GM19043 (cell line): Measurements from ENCODE around the gene TPK1.
"Not testable (repeated sequence)": the region's sequence is repeated elsewhere in the genome, so short reads cannot be mapped to it uniquely, and the experiment has no call there.

Experiments used
- ATAC-seq: cut with Tn5 transposase; IDR thresholded peaks from one replicate; pipeline ENCODE4 v1.9.1; 2021; ENCODE audit warnings: low read depth; ENCODE audit not compliant: unreplicated experiment

The TPK1 gene

DNA sequence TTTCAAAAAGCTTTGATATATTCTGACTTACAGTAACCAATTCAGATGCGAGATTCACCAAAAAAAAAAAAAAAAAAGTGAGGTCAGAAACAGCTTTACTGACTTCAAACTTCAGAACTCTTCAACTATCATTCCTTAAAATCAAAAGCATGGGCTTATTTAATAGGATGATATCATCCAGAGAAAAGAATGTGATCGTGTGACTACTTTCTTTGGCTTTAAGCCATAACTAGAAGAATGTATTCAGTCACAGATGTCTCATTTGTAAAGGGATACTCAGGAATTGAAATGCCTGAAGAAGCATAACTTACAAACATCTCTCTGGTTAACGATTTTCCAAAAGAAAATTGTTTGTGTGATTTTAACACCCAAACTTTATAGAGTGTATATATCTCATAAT is 11.5 kb downstream of the TPK1 start:
- ATAC-seq: no peak

DNA sequence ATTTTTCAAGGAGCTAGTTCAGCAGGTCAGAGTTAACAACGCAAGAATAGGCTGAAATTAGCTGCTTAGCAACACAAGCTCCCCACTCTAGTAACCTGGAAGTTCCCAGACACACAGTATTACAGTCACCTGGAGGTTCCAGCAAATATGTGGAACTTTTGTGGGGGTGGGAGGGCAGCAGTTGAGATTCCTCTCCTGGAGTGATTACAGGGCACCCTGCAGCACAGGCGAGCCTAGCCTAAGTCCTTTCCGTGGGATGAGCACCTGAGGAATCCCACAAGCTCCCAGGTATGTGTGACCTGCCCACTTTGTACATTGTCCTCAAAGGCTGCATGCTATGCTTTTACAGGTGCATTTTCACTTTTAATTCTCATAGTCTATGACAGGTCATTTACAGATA is 13.6 kb downstream of the TPK1 start:
- ATAC-seq: no peak

DNA sequence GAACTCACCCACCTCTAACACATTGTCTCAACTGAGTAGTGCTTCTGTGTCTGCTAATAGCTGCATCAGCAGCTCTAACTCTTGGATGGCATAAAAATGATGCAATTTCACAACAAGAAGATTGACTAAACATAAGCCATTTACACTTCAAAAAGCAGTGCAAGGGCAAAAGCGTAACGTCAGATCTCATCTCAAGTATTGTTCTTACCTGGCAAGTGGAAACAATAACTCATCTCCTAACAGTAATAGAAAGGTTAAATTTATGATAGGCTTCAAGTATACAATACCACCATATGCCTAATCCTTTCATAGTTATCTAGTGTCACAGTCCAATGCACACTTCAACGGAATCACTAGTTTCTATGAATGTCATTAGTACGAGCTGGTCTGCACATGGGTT is 14.8 kb downstream of the TPK1 start:
- ATAC-seq: peak; percentile 47

DNA sequence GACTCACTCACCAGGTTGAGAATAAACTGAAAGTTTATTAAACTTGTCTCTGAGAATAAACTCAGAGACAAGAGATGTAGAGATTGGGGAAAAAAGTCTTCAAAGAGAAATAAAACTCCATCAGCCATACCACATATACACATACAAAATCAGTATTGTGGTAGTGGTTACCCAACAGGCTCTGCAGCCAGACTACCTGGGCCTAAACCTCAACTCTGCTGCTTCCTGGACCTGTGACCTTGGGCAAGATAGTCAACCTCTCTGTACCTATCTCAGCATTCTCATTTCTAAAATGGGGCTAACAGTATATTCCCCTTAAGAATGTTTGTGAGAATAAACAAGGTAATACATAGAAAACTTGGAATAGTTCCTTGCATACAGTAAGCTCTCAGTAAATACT is 15.3 kb downstream of the TPK1 start:
- no peak for ATAC-seq

DNA sequence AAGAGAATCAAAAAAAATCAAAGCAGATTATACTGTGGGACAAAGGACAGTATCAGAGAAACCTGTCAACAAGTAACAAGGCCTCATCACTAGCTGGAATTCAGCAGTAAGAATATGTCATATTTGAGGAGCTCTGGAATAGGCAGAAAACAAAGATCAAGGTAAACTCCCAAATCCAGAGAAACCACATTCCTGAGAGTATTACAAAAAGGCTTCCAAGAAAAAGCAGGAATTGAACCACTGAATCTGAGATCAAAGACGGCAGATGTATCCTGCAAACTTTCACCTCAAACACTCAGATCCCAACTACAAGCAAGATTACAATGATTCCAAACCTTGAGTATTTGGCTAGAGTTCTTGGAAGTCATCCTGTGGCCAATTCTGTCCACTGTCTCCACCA is 16.3 kb downstream of the TPK1 start:
- no peak for ATAC-seq

DNA sequence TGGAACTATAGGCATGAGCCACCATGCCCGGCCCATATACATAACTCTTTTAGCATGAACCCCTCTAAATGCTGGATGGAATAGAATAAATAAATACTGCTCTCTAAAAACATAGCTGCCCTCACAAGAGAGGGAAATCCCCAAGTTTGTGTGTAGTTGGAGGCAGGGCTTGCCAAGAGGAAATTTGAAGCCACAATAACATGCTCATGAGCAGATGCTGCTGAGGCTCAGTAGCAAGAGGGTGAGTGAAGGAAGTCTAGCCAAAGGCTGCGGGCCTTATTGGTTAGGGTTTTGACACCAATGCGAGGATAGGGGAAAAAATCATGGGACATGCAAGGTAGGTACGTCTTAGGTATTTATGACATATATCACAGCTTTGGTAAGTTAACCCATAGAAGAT is 17.3 kb downstream of the TPK1 start:
- peak; percentile 62 for ATAC-seq

DNA sequence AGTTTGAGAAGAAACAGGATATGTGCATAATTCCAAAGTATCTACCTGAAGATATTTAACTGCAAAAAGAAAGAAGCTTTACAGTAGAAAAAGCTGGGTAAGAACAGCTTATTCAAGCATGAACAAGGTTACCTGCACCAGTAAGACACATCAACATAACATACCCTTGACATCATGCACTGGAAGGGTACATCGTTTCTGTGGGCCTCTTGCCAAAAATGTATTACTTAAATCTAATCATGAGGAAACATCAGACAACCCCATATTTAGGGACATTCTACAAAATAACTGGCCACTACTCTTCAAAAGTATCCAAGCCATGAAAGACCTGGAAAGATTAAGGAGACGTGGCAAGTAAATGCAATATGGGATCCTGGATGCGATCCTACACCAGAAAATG is 18.9 kb downstream of the TPK1 start:
- ATAC-seq: no peak

DNA sequence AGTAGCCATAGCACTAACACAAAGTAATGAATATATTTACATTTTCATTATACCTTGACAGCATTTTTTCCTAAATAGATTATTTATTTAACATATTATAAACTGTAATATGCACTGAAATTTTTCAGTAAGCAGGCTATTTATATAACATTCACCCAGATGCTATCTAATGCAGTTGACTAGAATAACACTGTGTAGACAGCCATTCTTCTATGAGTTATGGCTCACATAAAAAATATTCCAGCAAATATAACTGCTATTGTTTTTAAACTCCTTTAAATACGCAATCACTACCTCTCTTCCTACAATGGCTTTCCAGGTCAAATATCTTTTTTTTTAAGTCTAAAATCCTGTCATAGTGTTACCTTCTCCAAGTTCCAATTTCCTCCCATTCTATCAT is 21.6 kb downstream of the TPK1 start:
- ATAC-seq: no peak

DNA sequence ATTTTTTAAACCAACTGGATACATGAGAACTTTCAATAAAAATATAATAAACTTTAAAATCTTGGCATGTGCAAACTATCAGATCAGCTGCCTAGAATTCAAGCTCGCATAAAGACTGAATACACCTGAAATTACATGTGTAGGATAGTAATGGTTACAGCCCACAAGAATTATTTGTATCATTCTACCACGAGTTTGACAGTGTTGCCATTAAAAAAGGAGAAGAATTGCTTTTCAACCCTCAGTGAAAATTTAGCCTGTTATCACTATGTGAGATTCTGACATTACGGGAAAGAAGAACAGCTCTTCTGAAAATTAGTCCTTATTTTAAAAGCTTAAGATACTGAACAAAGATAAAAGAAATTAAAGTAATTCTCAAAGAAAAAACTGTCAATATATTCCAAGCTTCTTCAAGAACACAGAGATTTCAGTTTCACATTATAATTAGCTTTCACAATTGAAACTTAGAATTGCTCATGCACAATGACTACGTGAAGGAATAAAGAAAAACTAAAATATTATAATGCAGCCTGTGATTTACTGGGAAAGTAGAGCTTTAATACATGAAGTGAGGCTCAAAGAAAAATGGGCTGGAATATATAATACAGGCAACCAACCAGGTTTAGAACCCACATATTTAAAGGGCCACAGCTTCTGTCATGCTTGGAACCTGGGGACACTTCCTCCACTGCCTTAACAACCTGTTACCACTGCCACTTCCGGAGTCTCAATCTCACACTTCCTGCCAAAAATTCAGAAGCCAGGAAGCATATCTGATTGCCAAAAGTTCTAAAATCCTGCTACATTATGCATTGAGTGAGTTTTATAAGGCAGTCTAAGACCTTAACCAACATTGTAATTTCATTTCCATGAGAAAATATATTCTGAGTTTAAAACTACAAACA is 23.2 kb downstream of the TPK1 start:
- ATAC-seq: peak; percentile 96

DNA sequence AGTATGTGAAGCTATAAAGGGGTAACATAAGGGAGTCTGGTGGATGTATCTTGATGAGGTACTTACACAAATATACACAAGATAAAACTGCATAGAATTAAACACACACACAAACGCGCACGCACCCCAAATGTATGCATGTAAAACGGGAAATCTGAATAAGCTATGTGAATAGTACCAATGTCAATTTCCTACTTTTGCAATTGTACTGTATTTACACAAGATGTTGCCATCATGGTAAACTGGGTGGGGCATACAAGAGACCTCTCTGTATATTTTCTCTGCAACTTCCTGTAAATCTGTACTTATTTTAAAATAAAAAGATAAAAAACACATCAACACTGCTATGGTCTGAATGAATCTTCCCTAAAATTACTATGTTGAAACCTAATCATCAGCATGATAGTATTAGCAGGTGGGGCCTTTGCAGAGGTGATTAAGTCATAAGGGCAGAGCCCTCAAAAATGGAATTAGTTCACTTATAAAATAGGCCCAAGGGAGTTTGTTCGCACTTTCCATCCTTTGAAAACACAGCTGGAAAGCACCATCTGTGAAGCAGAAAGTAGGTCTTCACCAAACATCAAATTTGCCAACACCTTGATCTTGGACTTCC is 30.1 kb downstream of the TPK1 start:
- ATAC-seq: no peak

DNA sequence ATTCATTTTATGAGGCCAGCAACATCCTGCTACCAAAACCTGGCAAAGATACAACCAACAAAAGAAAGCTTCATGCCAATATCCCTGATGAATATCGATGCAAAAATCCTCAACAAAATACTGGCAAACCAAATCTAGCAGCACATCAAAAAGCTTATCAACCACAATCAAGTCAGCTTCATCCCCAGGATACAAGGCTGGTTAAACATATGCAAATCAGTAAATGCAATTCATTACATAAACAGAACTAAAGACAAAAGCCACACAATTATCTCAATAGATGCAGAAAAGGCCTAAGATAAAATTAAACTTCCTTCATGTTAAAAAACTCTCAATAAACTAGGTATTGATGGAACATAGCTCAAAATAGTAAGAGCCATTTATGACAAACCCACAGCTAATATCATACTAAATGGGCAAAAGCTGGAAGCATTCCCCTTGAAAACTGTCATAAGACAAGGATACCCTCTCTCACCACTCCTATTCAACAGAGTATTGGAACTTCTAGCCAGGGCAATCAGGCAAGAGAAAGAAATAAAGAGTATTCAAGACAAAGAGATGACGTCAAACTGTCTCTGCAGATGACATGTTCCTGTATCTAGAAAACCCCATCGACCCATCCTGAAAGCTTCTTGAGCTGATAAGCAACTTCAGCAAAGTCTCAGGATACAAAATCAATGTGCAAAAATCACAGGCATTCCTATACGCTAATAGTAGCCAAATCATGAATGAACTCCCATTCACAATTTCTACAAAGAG is 35.0 kb downstream of the TPK1 start:
- ATAC-seq: not testable (repeated sequence)

DNA sequence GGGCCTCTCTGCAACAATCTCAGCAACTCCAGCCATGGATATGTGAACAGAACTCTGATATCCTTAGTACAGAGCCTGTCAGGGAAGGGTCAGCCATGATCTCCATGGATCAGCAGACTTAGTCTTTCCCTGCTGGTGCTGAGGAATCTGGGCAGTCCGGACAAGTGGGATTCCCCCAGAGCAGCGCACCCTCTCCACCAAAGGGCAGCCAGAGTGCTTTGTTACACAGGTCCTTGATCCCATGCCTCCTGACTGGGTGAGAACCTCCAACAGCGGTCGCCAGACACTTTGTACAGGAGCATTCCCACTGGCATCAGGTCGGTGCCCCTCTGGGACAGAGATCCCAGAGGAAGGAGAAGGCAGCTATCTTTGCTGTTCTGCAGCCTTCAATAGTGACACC is 38.9 kb downstream of the TPK1 start:
- no peak for ATAC-seq

DNA sequence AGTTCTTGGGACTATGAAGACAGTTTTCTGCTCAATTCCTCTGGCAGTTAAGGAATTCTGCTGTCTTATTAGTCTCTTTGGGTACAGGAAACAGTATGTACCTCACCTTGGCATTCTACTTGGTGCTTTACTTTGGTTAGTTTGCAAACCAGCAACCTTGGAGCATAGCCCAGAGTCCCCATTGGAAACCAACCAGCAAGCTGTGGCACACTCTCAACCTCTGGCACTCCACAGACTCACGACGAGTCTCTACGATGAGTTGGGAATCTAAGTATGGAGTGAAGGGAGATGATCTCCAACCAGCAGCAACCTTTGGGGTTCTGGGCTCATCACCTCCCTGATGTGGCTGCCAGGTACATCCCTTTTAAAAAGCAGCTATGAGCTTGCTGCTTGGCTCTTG is 43.8 kb downstream of the TPK1 start:
- no peak for ATAC-seq

DNA sequence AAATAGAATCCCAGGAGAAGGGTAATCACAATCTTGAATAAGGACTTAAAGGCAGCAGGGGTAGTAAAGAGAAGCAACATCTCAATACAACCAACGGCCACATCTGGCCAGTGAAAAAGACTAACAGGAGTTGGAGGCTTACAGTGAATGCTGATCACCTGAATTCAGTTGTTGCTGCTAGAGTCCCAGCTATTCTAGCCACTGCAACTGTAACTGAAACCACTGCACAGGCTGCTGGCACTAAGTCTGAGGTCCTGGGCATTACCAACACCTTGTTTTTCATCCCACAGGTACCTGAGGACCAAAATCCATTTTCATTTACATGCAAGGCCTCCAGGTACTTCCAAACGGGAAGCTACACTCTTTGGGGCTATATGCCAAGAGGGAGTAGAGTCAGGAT is 44.4 kb downstream of the TPK1 start:
- ATAC-seq: no peak

DNA sequence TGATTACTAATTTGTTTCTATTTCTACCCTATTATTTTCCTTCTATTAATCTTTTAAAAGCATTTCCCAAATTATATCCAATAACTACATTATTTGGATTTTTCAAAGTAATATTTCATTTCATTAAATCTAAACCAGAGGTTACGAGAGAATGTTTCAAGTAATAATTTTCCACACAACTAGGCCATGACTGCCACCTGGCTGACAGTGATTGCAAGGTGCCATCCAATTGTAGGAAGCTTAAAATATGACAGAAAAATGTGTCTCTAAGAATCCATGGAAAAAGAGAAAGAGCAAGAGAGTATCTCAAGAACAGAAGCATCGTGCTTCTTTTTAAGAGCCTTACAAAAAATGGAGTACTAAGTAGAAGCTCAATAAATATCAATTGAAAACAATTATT is 48.7 kb downstream of the TPK1 start:
- no peak for ATAC-seq

DNA sequence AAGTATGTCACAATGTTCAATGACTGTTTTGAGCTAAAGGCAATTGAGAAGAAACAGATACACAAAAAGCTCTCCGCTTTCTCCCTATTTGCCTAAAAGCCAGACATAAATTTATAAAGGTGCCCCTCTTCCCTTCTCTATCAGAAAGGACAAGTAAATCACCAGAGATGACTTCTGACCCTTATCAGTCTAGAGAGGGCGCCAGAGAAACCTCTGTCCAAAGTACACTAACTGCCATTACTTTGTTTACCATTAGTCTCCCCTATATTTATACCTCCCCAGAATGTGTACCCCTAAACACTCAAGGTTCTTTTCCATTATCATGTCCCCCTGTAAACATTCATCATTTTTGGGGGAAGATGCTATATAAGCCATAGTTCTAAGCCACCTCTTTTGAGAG is 49.3 kb downstream of the TPK1 start:
- peak; percentile 49 for ATAC-seq

DNA sequence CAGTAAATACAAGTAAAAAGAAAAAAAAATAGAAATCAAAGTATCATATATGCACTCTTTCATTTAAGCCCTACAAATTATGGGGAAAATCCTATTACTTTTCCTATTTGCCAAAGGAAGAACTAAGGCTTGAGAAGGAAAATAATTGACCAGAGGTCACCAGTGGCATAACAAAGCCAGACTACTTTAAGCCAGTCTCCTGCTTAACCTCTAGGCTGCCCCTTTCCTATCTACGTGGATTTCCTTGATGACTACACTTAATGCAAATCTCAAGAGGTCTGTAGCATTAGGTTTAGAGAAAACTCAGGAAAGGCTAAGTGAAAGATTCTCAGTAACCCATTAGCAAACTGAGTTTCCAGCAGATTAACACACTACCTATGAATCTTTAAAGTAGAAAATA is 49.8 kb downstream of the TPK1 start:
- ATAC-seq: no peak

DNA sequence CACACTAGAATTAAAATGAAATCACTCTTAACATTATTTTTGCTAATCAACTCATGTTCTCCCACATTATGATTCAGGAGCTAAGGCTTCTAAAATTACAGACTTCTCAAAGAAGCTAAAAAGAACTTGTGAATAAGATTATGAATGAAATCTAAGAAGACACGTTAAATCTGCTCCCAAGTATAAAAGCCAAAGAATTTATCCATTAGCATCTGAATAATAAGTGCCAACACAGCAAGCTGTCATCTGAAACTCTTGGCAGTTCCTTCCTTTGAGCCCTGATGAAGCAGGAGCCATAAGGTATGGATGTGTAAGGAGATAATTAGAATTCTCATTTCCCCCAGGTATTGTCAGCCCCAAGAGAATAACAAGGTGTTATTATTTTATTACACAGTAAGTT is 50.3 kb downstream of the TPK1 start:
- ATAC-seq: no peak

DNA sequence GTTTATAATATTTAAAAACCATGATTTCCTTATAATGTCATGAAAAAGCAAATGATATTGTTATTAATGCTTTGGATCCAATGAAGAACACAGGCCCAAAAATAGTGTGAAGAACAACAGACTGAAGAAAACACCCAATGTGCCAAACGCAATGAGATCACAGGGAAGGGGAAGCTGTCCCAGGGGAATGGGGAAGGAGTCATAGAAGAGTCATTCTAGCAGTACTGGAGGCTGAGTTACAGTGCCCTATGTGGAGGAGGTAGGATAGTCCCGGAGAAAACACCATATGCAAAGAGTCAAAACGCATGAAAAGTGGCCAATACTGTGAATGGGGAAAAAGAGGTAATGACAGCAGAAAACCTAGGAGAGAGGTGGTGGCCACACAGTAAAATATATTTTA is 50.9 kb downstream of the TPK1 start:
- ATAC-seq: no peak

DNA sequence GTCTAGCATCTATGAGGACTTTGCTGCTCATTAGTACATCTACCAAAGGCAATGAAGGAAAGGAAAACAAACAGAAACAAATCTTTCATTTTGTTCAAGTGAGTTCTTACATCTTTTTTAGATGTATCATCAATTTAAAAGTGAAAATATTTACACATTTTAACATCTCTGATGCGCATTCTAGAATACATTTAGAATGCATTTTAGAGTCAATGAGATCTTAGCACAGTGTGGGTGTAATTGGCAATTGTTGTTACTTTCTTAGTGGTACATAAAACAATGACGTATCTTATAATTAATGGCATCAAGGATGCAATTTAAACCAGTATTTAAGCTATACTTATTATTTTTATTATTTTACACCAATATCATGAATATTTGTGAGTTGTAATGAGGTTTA is 51.4 kb downstream of the TPK1 start:
- ATAC-seq: no peak

DNA sequence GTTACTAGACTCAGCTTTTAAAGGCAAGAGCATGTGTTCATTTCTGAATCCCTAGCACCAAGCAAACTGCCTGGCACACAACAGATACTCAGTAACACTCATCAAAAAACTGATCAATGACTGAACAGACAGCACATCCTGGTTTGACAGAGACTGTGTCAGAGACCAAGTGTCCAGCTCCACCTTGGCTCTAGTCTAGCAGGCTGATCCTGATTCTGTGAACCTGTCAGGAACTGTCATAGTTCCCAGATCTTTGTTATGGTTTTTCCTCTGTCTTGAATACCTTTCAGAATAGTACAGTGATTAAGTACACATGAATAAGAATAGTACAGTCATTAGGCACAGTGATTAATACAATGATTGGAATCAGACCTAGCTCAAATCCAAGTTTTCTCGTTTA is 53.0 kb downstream of the TPK1 start:
- no peak for ATAC-seq
